Measurements from ENCODE around the gene TAF1. TPM values are rescaled to one million over a fixed set of nuclear protein-coding genes. Genes with fewer than 3 reads are reported as not detected.
"Not testable (repeated sequence)": the region's sequence is repeated elsewhere in the genome, so short reads cannot be mapped to it uniquely, and the experiment has no call there.

Gene TAF1
- total and polyA plus RNA-seq, 5 donors from 2014 or later: 3.8 to 65.2 (median 6.2) TPM

DNA sequence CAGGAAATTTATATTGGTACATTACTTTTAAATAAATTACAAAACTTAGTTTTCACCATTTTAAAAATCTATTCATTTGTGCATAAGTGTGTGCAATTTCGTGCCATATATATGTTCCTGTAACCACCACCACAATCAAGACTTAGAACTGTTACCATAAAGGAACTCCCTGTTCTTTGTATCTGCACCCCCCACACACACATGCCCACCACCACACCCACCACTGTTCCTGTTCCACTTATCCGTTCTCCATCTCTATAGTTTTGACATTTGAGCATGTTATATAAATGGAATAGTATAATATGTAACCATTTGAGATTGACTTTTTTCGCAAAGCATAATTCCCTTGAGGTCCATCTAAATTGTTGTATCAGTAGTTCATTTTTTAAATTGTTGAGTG is 73.7 kb downstream of the TAF1 start:
- Mint-ChIP-seq H3K27me3 (no peaks in the 10 kb centered on the region), H3K4me1 (peaks cover 0 to 7% (median 2%) of the 10 kb centered on the region in 4 donors), H3K36me3 (peaks cover 23% of the 10 kb centered on the region), H3K9me3 (peaks cover 0 to 2% (median 0%) of the 10 kb centered on the region in 7 donors), H3K27ac (no peak overlapping the region), H3K4me3 (no peak overlapping the region)
- DNase-seq (no peak), ATAC-seq (ENCODE audit: low read depth in 2 of 2) (no peak)
- Histone ChIP-seq H3K27ac (ENCODE audit: insufficient read depth, low read length, poor library complexity, severe bottlenecking) (no peak overlapping the region), H3K9me3 (ENCODE audit: control insufficient read depth in 2 of 2, low read length in 2 of 2) (no peaks in the 10 kb centered on the region), H3K36me3 (ENCODE audit: control insufficient read depth, insufficient read depth, low read length) (peaks cover 12% of the 10 kb centered on the region), H3K4me3 (ENCODE audit: low read depth, low read length) (no peak overlapping the region), H3K27me3 (ENCODE audit: control insufficient read depth, insufficient read depth, low read length) (no peaks in the 10 kb centered on the region), H3K4me1 (ENCODE audit: control insufficient read depth, insufficient read depth, low read length, poor library complexity, severe bottlenecking) (no peaks in the 10 kb centered on the region)

DNA sequence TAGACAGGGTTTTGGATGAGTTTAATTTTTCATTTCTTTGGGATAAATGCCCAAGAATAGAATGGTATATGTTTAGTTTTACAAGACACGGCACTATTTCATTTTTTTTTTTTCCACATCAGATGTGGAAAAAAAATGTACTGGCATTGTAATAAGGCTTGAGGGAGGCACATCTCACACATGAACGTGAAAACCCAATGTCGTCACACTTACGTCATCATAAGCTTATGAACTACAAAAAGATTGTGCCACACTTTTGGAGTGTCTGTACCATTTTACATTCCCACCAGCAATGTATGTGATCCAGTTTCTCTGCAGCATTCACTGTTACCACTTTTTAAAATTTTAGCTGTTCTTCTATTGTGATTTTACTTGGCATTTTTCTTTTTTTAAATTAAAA is 74.2 kb downstream of the TAF1 start:
- Histone ChIP-seq H3K4me3 (ENCODE audit: low read depth, low read length) (no peak overlapping the region), H3K27me3 (ENCODE audit: control insufficient read depth, insufficient read depth, low read length) (no peaks in the 10 kb centered on the region), H3K27ac (ENCODE audit: insufficient read depth, low read length, poor library complexity, severe bottlenecking) (no peak overlapping the region), H3K36me3 (ENCODE audit: control insufficient read depth, insufficient read depth, low read length) (peaks cover 15% of the 10 kb centered on the region), H3K9me3 (ENCODE audit: control insufficient read depth in 2 of 2, low read length in 2 of 2) (no peaks in the 10 kb centered on the region), H3K4me1 (ENCODE audit: control insufficient read depth, insufficient read depth, low read length, poor library complexity, severe bottlenecking) (no peaks in the 10 kb centered on the region)
- H3K27ac Mint-ChIP-seq: no peak overlapping the region
- DNase-seq: no peak
- peaks cover 0 to 2% (median 0%) of the 10 kb centered on the region in 7 donors for H3K9me3 Mint-ChIP-seq
- peaks cover 0 to 7% (median 2%) of the 10 kb centered on the region in 4 donors for H3K4me1 Mint-ChIP-seq
- peaks cover 24% of the 10 kb centered on the region for H3K36me3 Mint-ChIP-seq
- no peak for ATAC-seq (ENCODE audit: low read depth in 2 of 2)
- H3K27me3 Mint-ChIP-seq: no peaks in the 10 kb centered on the region
- no peak overlapping the region for H3K4me3 Mint-ChIP-seq

DNA sequence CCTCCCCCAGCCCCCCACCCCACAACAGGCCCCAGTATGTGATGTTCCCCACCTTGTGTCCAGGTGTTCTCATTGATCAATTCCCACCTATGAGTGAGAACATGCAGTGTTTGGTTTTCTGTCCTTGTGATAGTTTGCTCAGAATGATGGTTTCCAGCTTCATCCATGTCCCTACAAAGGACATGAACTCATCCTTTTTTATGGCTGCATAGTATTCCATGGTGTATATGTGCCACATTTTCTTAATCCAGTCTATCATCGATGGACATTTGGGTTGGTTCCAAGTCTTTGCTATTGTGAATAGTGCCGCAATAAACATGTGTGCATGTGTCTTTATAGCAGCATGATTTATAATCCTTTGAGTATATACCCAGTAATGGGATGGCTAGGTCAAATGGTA is 75.7 kb downstream of the TAF1 start:
- not testable (repeated sequence) for H3K27ac ChIP-seq (ENCODE audit: insufficient read depth, low read length, poor library complexity, severe bottlenecking); H3K27me3 ChIP-seq (ENCODE audit: control insufficient read depth, insufficient read depth, low read length); H3K4me1 Mint-ChIP-seq; H3K27me3 Mint-ChIP-seq; H3K9me3 ChIP-seq (ENCODE audit: control insufficient read depth in 2 of 2, low read length in 2 of 2); H3K4me1 ChIP-seq (ENCODE audit: control insufficient read depth, insufficient read depth, low read length, poor library complexity, severe bottlenecking); H3K4me3 Mint-ChIP-seq; H3K4me3 ChIP-seq (ENCODE audit: low read depth, low read length); H3K27ac Mint-ChIP-seq; DNase-seq; H3K9me3 Mint-ChIP-seq; ATAC-seq (ENCODE audit: low read depth in 2 of 2)
- peaks cover 23% of the 10 kb centered on the region for H3K36me3 Mint-ChIP-seq
- H3K36me3 ChIP-seq (ENCODE audit: control insufficient read depth, insufficient read depth, low read length): peaks cover 20% of the 10 kb centered on the region

DNA sequence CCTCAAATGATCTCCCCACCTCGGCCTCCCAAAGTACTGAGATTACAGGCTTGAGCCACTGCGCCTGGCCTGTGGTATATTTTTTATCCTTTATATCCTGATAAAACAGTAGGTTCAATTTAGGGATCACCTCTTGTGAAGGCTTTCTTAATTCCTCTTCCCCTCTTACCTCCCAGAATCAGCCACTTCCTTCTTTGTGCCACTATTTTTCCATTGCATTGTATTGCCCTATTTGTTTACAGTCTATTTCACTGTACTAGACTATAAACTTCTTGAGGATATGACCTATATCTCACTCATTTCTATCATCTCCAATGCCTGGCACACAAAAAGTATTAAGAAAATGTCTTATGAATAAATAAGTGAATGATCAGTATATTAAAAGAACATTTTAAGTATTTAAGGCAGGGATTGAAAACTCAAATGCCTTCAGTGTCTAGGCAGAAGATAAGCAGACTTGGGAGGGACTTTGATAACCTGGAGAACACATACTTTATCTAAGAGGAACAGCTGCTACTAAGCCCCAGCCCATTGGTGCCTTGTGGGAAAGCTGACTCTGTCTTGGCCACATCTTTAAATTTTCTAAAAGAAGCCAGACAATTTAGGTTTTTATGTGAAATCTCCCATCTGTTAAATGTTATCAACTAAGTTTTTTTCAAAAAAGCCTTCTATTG is 84.4 kb downstream of the TAF1 start:
- Histone ChIP-seq H3K36me3 (ENCODE audit: control insufficient read depth, insufficient read depth, low read length) (peaks cover 35% of the 10 kb centered on the region), H3K9me3 (ENCODE audit: control insufficient read depth in 2 of 2, low read length in 2 of 2) (no peaks in the 10 kb centered on the region), H3K4me3 (ENCODE audit: low read depth, low read length) (no peak overlapping the region), H3K27me3 (ENCODE audit: control insufficient read depth, insufficient read depth, low read length) (no peaks in the 10 kb centered on the region), H3K27ac (ENCODE audit: insufficient read depth, low read length, poor library complexity, severe bottlenecking) (no peak overlapping the region), H3K4me1 (ENCODE audit: control insufficient read depth, insufficient read depth, low read length, poor library complexity, severe bottlenecking) (no peaks in the 10 kb centered on the region)
- Mint-ChIP-seq H3K27ac (no peak overlapping the region), H3K9me3 (no peaks in the 10 kb centered on the region), H3K4me1 (no peaks in the 10 kb centered on the region), H3K27me3 (no peaks in the 10 kb centered on the region), H3K4me3 (no peak overlapping the region), H3K36me3 (peaks cover 11% of the 10 kb centered on the region)
- DNase-seq: no peak
- ATAC-seq (ENCODE audit: low read depth in 2 of 2): no peak

DNA sequence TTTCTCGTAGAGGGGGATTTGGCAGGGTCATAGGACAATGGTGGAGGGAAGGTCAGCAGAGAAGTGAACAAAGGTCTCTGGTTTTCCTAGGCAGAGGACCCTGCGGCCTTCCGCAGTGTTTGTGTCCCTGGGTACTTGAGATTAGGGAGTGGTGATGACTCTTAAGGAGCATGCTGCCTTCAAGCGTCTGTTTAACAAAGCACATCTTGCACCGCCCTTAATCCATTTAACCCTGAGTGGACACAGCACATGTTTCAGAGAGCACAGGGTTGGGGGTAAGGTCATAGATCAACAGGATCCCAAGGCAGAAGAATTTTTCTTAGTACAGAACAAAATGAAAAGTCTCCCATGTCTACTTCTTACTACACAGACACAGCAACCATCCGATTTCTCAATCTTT is 85.4 kb downstream of the TAF1 start:
- H3K36me3 Mint-ChIP-seq: peaks cover 15% of the 10 kb centered on the region
- not testable (repeated sequence) for H3K9me3 ChIP-seq (ENCODE audit: control insufficient read depth in 2 of 2, low read length in 2 of 2); H3K27me3 ChIP-seq (ENCODE audit: control insufficient read depth, insufficient read depth, low read length); H3K27me3 Mint-ChIP-seq; H3K4me3 Mint-ChIP-seq; H3K4me1 ChIP-seq (ENCODE audit: control insufficient read depth, insufficient read depth, low read length, poor library complexity, severe bottlenecking); ATAC-seq (ENCODE audit: low read depth in 2 of 2); DNase-seq; H3K27ac ChIP-seq (ENCODE audit: insufficient read depth, low read length, poor library complexity, severe bottlenecking); H3K4me3 ChIP-seq (ENCODE audit: low read depth, low read length); H3K9me3 Mint-ChIP-seq; H3K4me1 Mint-ChIP-seq; H3K27ac Mint-ChIP-seq
- peaks cover 42% of the 10 kb centered on the region for H3K36me3 ChIP-seq (ENCODE audit: control insufficient read depth, insufficient read depth, low read length)

DNA sequence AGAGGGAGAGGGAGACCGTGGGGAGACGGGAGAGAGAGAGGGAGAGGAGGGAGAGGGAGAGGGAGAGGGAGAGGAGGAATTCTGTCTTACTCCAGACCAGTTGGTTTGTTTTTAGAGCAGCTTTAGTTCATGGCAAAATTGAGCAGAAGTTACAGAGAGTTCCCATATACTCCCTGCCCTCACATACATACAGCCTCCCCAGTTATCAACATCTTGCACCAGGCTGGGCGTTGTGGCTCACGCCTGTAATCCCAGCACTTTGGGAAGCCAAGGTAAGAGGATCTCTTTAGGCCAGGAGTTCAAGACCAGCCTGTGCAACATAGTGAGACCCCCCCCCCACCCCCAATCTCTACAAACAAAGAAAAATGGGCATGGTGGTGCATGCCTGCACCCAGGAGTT is 86.9 kb downstream of the TAF1 start:
- Mint-ChIP-seq H3K4me1 (peaks cover 0 to 2% (median 0%) of the 10 kb centered on the region in 4 donors), H3K27ac (no peak overlapping the region), H3K27me3 (no peaks in the 10 kb centered on the region), H3K4me3 (no peak overlapping the region), H3K9me3 (no peaks in the 10 kb centered on the region), H3K36me3 (peaks cover 26% of the 10 kb centered on the region)
- DNase-seq (no peak), ATAC-seq (ENCODE audit: low read depth in 2 of 2) (no peak)
- H3K36me3 ChIP-seq (ENCODE audit: control insufficient read depth, insufficient read depth, low read length): peaks cover 47% of the 10 kb centered on the region
- H3K4me1 ChIP-seq (ENCODE audit: control insufficient read depth, insufficient read depth, low read length, poor library complexity, severe bottlenecking): no peaks in the 10 kb centered on the region
- no peak overlapping the region for H3K27ac ChIP-seq (ENCODE audit: insufficient read depth, low read length, poor library complexity, severe bottlenecking)
- no peak overlapping the region for H3K4me3 ChIP-seq (ENCODE audit: low read depth, low read length)
- no peaks in the 10 kb centered on the region for H3K9me3 ChIP-seq (ENCODE audit: control insufficient read depth in 2 of 2, low read length in 2 of 2)
- H3K27me3 ChIP-seq (ENCODE audit: control insufficient read depth, insufficient read depth, low read length): no peaks in the 10 kb centered on the region

DNA sequence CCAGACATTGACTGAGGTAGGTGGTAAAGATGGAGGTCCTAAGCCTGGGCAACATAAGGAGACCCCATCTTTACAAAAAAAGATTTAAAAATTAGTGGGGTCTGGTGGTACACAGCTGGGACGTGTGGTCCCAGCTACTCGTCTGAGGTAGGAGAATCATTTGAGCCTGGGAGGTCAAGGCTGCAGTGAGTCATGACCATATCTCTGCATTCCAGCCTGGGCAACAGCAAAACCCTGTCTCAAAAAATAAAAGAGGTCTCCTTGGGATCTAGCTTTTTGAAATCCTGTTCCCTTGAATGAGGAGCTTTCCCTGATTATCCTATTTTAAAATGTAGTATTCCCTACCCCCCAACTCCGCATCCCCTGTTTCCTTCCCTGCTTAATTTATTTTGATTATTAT is 88.1 kb downstream of the TAF1 start:
- no peaks in the 10 kb centered on the region for H3K27me3 Mint-ChIP-seq
- H3K4me1 ChIP-seq (ENCODE audit: control insufficient read depth, insufficient read depth, low read length, poor library complexity, severe bottlenecking): no peaks in the 10 kb centered on the region
- H3K4me3 Mint-ChIP-seq: no peak overlapping the region
- H3K27me3 ChIP-seq (ENCODE audit: control insufficient read depth, insufficient read depth, low read length): no peaks in the 10 kb centered on the region
- peaks cover 0 to 2% (median 0%) of the 10 kb centered on the region in 4 donors for H3K4me1 Mint-ChIP-seq
- H3K4me3 ChIP-seq (ENCODE audit: low read depth, low read length): no peak overlapping the region
- DNase-seq (no peak), ATAC-seq (ENCODE audit: low read depth in 2 of 2) (no peak)
- H3K27ac Mint-ChIP-seq: peak overlapping the region in 1 of 3 donors; percentile 33
- H3K36me3 ChIP-seq (ENCODE audit: control insufficient read depth, insufficient read depth, low read length): peaks cover 54% of the 10 kb centered on the region
- H3K9me3 Mint-ChIP-seq: no peaks in the 10 kb centered on the region
- H3K27ac ChIP-seq (ENCODE audit: insufficient read depth, low read length, poor library complexity, severe bottlenecking): no peak overlapping the region
- no peaks in the 10 kb centered on the region for H3K9me3 ChIP-seq (ENCODE audit: control insufficient read depth in 2 of 2, low read length in 2 of 2)
- peaks cover 34% of the 10 kb centered on the region for H3K36me3 Mint-ChIP-seq

DNA sequence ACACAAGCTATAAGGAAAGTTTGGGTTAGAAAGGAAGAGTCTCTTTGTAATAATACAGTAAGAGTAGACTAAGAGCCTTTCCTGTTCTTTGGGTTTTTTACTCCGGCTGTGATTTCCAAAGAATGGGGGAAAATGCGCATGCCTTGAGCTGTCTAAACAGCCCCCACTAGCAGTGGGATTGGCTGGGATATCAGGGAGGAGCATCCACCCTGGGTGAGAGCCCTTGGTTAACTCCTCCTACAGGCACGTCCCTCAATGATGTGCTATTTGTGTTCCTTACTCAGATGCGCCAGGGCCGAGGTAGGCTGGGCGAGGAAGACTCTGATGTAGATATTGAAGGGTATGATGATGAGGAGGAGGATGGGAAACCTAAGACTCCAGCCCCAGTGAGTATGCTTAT is 92.7 kb downstream of the TAF1 start:
- Mint-ChIP-seq H3K27ac (peak overlapping the region in 1 of 3 donors; percentile 26), H3K4me1 (peaks cover 0 to 2% (median 0%) of the 10 kb centered on the region in 4 donors), H3K36me3 (peaks cover 49% of the 10 kb centered on the region), H3K9me3 (no peaks in the 10 kb centered on the region), H3K27me3 (no peaks in the 10 kb centered on the region), H3K4me3 (no peak overlapping the region)
- H3K36me3 ChIP-seq (ENCODE audit: control insufficient read depth, insufficient read depth, low read length): peaks cover 90% of the 10 kb centered on the region
- no peaks in the 10 kb centered on the region for H3K9me3 ChIP-seq (ENCODE audit: control insufficient read depth in 2 of 2, low read length in 2 of 2)
- DNase-seq (no peak), ATAC-seq (ENCODE audit: low read depth in 2 of 2) (no peak)
- H3K4me3 ChIP-seq (ENCODE audit: low read depth, low read length): no peak overlapping the region
- no peaks in the 10 kb centered on the region for H3K4me1 ChIP-seq (ENCODE audit: control insufficient read depth, insufficient read depth, low read length, poor library complexity, severe bottlenecking)
- H3K27me3 ChIP-seq (ENCODE audit: control insufficient read depth, insufficient read depth, low read length): no peaks in the 10 kb centered on the region
- no peak overlapping the region for H3K27ac ChIP-seq (ENCODE audit: insufficient read depth, low read length, poor library complexity, severe bottlenecking)

Measured in CD4-positive, CD25-positive, alpha-beta regulatory T cell (primary cell).